Right hindlimb (tissue), 1 donor: ENCODE results near the gene GDPD2.

Source experiments
- DNase-seq: peaks from one replicate; pipeline ENCODE4 v3.0.0-alpha.2; 2018

GDPD2 gene

DNA sequence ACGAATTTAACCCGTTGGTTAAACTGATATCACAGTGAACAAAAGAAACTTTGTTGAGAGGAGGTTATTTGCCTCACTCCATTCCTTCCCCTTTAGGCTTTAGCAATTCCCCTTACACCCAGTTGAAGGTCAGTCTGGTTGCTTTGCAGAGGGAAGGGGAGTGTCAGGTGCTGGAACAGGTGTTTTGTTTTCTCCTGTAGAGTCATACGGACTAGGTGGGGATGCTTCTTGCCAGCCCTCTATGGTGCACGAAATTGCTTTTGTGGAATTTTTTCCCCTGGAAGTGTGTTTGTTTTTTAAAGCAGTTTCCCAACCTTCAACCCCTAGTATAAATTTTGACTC is 54.6 kb downstream of the GDPD2 start:
- no peak for DNase-seq

DNA sequence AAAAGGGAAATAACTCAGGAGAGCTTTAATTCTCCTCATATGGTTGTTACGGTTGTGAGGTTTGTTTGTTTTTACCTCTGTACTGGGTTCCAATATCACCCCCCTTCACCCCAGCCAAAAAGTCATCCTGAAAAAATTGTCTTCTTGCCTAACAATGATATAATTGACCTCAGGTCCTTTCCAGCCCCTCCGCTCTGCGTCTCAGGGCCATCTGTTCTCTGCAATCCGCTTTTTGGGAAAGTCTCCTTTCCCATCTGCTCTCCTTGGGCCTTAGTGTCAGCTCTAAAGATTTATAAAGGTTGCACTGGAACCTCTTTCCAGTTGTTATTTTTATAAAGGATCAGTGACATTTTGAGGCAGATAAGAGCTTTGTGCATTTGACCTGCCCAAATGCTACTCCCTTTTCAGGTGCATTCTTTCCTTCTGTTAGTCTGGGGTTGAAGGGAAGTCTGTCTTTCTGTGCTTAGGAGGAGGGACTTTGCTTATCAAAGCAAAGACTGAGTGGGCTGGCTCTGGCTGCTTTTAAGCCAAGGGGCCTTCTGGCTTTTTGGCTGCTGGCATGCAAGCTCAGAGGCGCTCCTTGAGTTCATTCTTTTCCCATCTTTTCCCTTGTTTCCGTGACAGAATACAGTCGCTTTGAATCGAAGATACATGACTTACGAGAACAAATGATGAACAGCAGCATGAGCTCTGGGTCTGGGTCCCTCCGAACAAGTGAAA is 55.6 kb downstream of the GDPD2 start:
- no peak for DNase-seq

DNA sequence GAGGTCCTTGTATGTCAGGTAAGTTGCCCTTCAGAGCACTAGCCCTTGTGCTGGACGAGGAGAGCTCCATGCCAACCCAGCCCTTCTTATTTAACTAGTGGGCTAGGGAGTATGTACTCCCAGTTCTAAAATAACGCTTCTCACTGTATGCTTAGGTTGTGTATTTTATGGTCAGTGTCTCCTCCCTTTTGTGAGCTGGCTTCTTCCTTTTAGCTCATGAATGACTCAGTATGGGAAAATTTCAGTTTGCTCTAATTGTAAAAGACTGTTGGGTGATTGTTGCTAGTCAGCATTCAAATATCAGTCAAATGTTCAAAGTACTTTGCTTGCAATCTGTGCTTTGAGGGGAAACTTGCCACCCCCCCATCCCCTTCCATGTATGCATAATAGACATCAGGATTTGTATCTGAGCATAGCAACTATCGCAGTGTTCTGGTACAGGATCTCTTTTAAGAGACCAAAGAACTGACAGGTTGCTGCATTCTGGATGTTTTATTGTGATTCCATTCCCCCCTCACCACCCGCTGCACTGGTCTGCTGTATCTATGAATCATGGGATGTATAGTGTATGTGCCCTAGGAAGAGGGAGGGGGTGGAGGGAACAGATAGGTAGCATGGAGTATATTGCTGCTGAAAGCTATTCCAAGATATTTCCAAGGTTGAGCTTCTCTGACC is 56.3 kb downstream of the GDPD2 start:
- DNase-seq: no peak

DNA sequence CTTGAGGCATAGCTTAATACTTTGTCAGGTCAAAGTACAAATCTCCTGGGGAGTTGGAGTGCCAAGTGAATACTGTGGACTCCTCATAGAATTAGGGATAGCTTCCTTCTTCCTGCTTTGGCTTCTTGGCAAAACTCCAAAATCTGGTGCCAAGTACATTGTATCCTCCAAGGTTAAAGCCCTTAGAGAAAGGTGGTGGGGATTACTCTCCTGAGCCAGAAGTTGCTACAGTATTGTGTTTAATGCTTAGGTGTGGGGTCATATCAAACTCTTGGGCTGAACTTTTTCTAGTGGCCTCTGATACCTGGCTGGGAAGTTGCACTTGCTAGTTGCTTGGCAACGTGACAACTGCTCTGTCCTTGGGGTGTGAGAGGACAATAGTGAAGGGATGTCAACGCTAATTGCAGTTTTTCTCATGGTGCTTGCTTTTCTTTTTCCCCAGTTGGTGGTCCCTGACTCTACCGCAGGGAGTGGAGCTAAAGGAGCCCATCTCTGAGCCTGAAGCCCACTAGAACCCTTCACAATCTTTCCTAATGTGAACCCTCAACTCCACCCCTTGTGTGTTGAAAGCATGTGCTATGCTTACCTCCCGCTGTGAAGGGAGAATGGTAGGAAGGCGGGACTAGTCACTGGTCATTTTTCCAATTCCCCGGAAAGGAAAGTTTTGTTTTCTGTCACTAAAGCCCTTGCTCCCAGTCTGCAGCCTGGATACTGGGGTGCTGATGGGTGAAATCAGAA is 57.0 kb downstream of the GDPD2 start:
- no peak for DNase-seq

DNA sequence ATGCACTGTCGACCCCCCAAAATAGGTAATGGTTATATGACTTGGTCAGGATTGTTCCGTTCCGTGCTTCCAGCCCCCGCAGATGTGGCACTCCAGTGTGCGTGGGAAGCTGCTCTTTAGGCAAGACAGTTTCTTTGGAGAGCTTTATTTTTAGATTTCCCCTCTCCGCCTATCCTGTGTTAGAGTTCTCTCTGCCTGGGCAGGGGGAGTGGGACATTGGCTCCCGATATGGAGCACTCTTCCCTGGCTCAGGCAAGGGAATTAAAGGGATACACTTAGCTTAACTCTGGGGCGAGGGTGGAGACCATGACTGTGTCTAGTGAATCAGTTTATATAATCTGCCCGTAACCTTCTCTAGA is 57.5 kb downstream of the GDPD2 start:
- no peak for DNase-seq

DNA sequence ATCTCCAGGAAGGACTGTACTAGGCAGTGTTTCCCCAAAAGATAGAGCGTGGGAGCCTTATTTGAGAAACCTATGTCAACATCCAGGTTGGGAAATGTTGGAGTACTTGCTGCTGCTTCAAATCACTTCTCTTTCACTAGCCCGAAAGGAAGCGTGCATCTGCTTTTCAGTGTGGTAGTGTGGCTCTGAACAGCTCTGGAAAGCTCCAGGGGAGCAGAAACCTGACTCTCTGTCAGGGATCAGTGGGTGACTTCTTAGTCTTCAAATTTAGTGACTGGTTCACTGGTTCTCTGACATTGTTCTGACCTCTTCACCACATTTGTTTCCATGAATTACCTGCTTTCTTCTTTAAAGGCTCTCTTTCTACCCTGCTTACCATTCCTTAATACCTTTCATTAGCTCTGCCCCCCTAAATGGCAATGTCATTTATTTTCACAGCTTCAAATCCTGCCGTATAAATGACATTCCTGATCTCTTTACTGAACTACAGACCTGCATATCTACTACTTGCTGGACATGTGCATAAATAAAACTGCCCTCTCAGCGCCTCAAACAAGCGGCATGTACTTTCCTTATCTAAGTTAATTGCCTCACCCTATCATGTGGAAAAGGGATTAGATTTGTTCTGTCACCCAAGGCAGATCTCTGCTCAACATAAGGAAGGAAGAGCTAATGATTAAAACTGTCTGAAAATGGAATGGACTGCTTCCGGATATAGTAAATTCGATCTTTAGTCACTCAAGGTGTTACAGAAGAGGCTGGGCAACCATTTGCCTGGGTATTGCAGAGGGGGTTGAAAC is 58.6 kb downstream of the GDPD2 start:
- DNase-seq: no peak

DNA sequence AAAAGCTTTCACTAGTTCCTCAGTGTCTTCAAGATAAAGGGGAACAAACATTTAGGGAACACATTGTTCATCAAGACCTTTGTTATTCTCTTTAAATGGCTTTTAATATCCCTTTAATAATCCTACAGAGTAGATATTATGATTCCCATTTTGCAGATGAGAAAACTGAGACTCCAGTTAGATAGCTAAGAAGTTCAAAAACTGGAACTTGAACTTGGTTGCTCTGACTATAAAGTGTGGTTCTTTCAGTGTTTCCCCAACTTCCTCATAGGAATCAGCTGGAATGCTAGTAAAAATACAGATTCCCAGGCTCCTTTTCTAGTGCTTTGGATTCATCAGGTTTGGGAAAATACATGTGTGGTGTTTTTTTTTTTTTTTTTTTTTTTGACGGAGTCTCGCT is 59.2 kb downstream of the GDPD2 start:
- no peak for DNase-seq
